ENCODE data around the gene CRMP1. TPM values are rescaled to one million over a fixed set of nuclear protein-coding genes. Genes with fewer than 3 reads are reported as not detected.

Gene CRMP1
- polyA plus RNA-seq, 1 donor (not counting 4 experiments of a cell fraction or from before 2014, with no cell fraction given): 0.03 TPM

GRCh38 chr4:5912614-5913019, 19.7 kb upstream of the CRMP1 start:
- dilution Hi-C loops (cut with MboI; ENCODE audit: extremely low pct_ligation_motif_present, low sequenced_read_pairs): no loop called here
- Histone ChIP-seq H3K4me1 (ENCODE audit: control insufficient read depth, extremely low read depth, insufficient read depth, low read length) (peaks cover 7% of the 10 kb centered on the region), H2AFZ (ENCODE audit: control insufficient read depth, low read length) (no peak overlapping the region), H3K4me2 (ENCODE audit: control insufficient read depth, extremely low read depth, insufficient read depth, low read depth, low read length) (no peak overlapping the region), H4K20me1 (ENCODE audit: control insufficient read depth, extremely low read depth, insufficient read depth, low read length) (no peaks in the 10 kb centered on the region), H3K9me1 (ENCODE audit: control insufficient read depth, extremely low read depth, insufficient read depth, low read length) (no peaks in the 10 kb centered on the region), H3K9ac (ENCODE audit: control insufficient read depth, extremely low read depth, insufficient read depth, low read length) (no peak overlapping the region), H3K36me3 (ENCODE audit: control insufficient read depth in 2 of 2, extremely low read depth in 1 of 2, insufficient read depth in 2 of 2, low read length in 2 of 2) (no peaks in the 10 kb centered on the region), H3K4me3 (ENCODE audit: control insufficient read depth in 2 of 3, extremely low read depth in 1 of 3, insufficient read depth in 2 of 3, low read depth in 1 of 3, low read length in 3 of 3) (no peak overlapping the region), H3K27ac (ENCODE audit: control insufficient read depth, insufficient read depth, low read length) (no peak overlapping the region), H3K27me3 (ENCODE audit: control insufficient read depth, extremely low read depth, insufficient read depth, low read length) (peaks cover 7% of the 10 kb centered on the region), H3K9me3 (ENCODE audit: control insufficient read depth, low read depth, low read length) (no peaks in the 10 kb centered on the region), H3K79me2 (ENCODE audit: control insufficient read depth, insufficient read depth, low read length) (no peaks in the 10 kb centered on the region)
- DNase-seq (ENCODE audit: low read depth, low spot score) (peak; percentile 17), FAIRE-seq (no peak)
- TF ChIP-seq CTCF (optimal IDR thresholded peaks at IDR 0.05 in 1 of 3, IDR thresholded peaks at IDR 0.05 in 1 of 3, conservative IDR thresholded peaks at IDR 0.05 in 1 of 3; ENCODE audit: extremely low read depth in 1 of 3, insufficient read depth in 2 of 3, low read length in 3 of 3): no peak
- no peak for TF ChIP-seq EZH2 (IDR thresholded peaks at IDR 0.05; ENCODE audit: low read length)

- Histone ChIP-seq H4K20me1 (ENCODE audit: control insufficient read depth, extremely low read depth, insufficient read depth, low read length) (no peaks in the 10 kb centered on the region), H3K9me3 (ENCODE audit: control insufficient read depth, low read depth, low read length) (no peaks in the 10 kb centered on the region), H2AFZ (ENCODE audit: control insufficient read depth, low read length) (no peak overlapping the region), H3K4me2 (ENCODE audit: control insufficient read depth, extremely low read depth, insufficient read depth, low read depth, low read length) (no peak overlapping the region), H3K27me3 (ENCODE audit: control insufficient read depth, extremely low read depth, insufficient read depth, low read length) (peaks cover 7% of the 10 kb centered on the region), H3K4me3 (ENCODE audit: control insufficient read depth in 2 of 3, extremely low read depth in 1 of 3, insufficient read depth in 2 of 3, low read depth in 1 of 3, low read length in 3 of 3) (no peak overlapping the region), H3K79me2 (ENCODE audit: control insufficient read depth, insufficient read depth, low read length) (no peaks in the 10 kb centered on the region), H3K4me1 (ENCODE audit: control insufficient read depth, extremely low read depth, insufficient read depth, low read length) (peaks cover 7% of the 10 kb centered on the region), H3K36me3 (ENCODE audit: control insufficient read depth in 2 of 2, extremely low read depth in 1 of 2, insufficient read depth in 2 of 2, low read length in 2 of 2) (no peaks in the 10 kb centered on the region), H3K27ac (ENCODE audit: control insufficient read depth, insufficient read depth, low read length) (no peak overlapping the region), H3K9me1 (ENCODE audit: control insufficient read depth, extremely low read depth, insufficient read depth, low read length) (no peaks in the 10 kb centered on the region), H3K9ac (ENCODE audit: control insufficient read depth, extremely low read depth, insufficient read depth, low read length) (no peak overlapping the region)
- FAIRE-seq (no peak), DNase-seq (ENCODE audit: low read depth, low spot score) (no peak)
- dilution Hi-C loops (cut with MboI; ENCODE audit: extremely low pct_ligation_motif_present, low sequenced_read_pairs): no loop called here
- no peak for TF ChIP-seq CTCF (optimal IDR thresholded peaks at IDR 0.05 in 1 of 3, IDR thresholded peaks at IDR 0.05 in 1 of 3, conservative IDR thresholded peaks at IDR 0.05 in 1 of 3; ENCODE audit: extremely low read depth in 1 of 3, insufficient read depth in 2 of 3, low read length in 3 of 3)
- no peak for TF ChIP-seq EZH2 (IDR thresholded peaks at IDR 0.05; ENCODE audit: low read length)
Measured at GRCh38 chr4:5908876-5909427, 16.1 kb upstream of the CRMP1 start.

Data from keratinocyte (primary cell).